H1 (cell line): ENCODE results near the gene ARRB1. TPM values are rescaled to one million over a fixed set of nuclear protein-coding genes. Genes with fewer than 3 reads are reported as not detected.
A peak's percentile ranks its signal among the peaks of the same experiment; 100 is the strongest.

Experiments
- CTCF ChIA-PET: fragments of 300-600 bp; sonication (Branson Sonifier 250); formaldehyde crosslinking; loops from one replicate; lab custom pipeline; 2021; ENCODE audit not compliant: partially characterized antibody; lab: Charles Lee
- POLR2A ChIA-PET: fragments of 300-600 bp; sonication (Branson Sonifier 250); formaldehyde crosslinking; loops from one replicate; lab custom pipeline; 2021; ENCODE audit warnings: inconsistent platforms; ENCODE audit not compliant: partially characterized antibody; lab: Charles Lee
- DNase-seq, 2 experiments: peaks; one replicate each; pipeline versions ENCODE4 v3.0.0 to v3.0.0-alpha.2; 2010 to 2022; ENCODE audit warnings: low spot score in 2 of 2, low read depth in 1 of 2, mixed read lengths in 1 of 2
- FAIRE-seq: peaks from 2 replicates; lab custom pipeline; 2011; peaks lifted over from hg19 to GRCh38; lab: Jason Lieb, UNC
- H2AFZ ChIP-seq: 2 replicates; pipeline ENCODE4 v1.8.1; 2012; ENCODE audit warnings: low read length, inconsistent platforms
- H2AK5ac ChIP-seq: 2 replicates; pipeline ENCODE4 v1.6.1; 2013; ENCODE audit warnings: low read depth, low read length
- H2BK120ac ChIP-seq: replicated peaks from 2 replicates; pipeline ENCODE3; 2013; ENCODE audit warnings: low read depth, low read length, inconsistent platforms
- H2BK12ac ChIP-seq: 2 replicates; pipeline ENCODE4 v1.6.1; 2013; ENCODE audit warnings: low read depth, low read length
- H2BK15ac ChIP-seq: 2 replicates; pipeline ENCODE4 v1.6.1; 2013; ENCODE audit warnings: low read length
- H2BK20ac ChIP-seq: 2 replicates; pipeline ENCODE4 v1.6.1; 2013; ENCODE audit warnings: low read length
- H2BK5ac ChIP-seq: 2 replicates; pipeline ENCODE4 v1.6.1; 2013; ENCODE audit warnings: low read depth, low read length
- H3K14ac ChIP-seq: 2 replicates; pipeline ENCODE4 v1.6.1; 2013; ENCODE audit warnings: inconsistent platforms; ENCODE audit not compliant: insufficient read length
- H3K18ac ChIP-seq: 2 replicates; pipeline ENCODE4 v1.6.1; 2013; ENCODE audit warnings: low read length; ENCODE audit errors: extremely low read depth
- H3K23ac ChIP-seq: 2 replicates; pipeline ENCODE4 v1.6.1; 2013; ENCODE audit warnings: inconsistent platforms; ENCODE audit not compliant: insufficient read length
- H3K23me2 ChIP-seq: 2 replicates; pipeline ENCODE4 v1.6.1; 2013; ENCODE audit warnings: low read depth, low read length
- H3K27ac ChIP-seq: 2 replicates; pipeline ENCODE4 v1.6.1; 2011; ENCODE audit warnings: low read depth, low read length, inconsistent platforms
- H3K27me3 ChIP-seq, 4 experiments: replicated peaks in 1 of 4; 1 replicate in 1 of 4; 2 replicates in 3 of 4; pipeline versions ENCODE4 v1.6.1 to v1.8.1; 2011 to 2013; ENCODE audit warnings: low read length in 3 of 4, mild to moderate bottlenecking in 3 of 4, inconsistent platforms in 2 of 4, mixed read lengths in 2 of 4, moderate library complexity in 1 of 4; ENCODE audit not compliant: control insufficient read depth in 3 of 4, insufficient read depth in 3 of 4; ENCODE audit errors: extremely low read depth in 1 of 4
- H3K36me3 ChIP-seq, 4 experiments: 2 replicates each; pipeline versions ENCODE4 v1.6.1 to v1.8.1; 2011 to 2013; ENCODE audit warnings: mild to moderate bottlenecking in 4 of 4, low read length in 3 of 4, moderate library complexity in 2 of 4, control low read depth in 1 of 4, inconsistent platforms in 1 of 4; ENCODE audit not compliant: insufficient read depth in 4 of 4, control insufficient read depth in 2 of 4
- H3K4ac ChIP-seq: replicated peaks from 2 replicates; pipeline ENCODE3; 2013; ENCODE audit warnings: low read length, low read depth, mixed read lengths, inconsistent platforms; ENCODE audit not compliant: insufficient read length
- H3K4me1 ChIP-seq, 4 experiments: replicated peaks in 1 of 4; 1 replicate in 1 of 4; 2 replicates in 3 of 4; pipeline versions ENCODE4 v1.6.1 to v1.8.1; 2011 to 2013; ENCODE audit warnings: low read length in 3 of 4, inconsistent platforms in 2 of 4, mixed read lengths in 1 of 4; ENCODE audit not compliant: insufficient read depth in 4 of 4, control insufficient read depth in 3 of 4
- H3K4me2 ChIP-seq, 2 experiments: 2 replicates each; pipeline versions ENCODE4 v1.6.1 to v1.8.1; 2011 to 2013; ENCODE audit warnings: low read depth in 2 of 2, low read length in 2 of 2, control low read depth in 1 of 2, inconsistent platforms in 1 of 2, mild to moderate bottlenecking in 1 of 2; ENCODE audit not compliant: insufficient read depth in 1 of 2
- H3K4me3 ChIP-seq, 4 experiments: fragments of 200-600, 300-600 bp in 1 of 4; sonication (generic), shearing (Covaris generic), sonication (Bioruptor Twin) in 1 of 4; 2 replicates each; pipeline versions ENCODE4 v1.5.1 to v1.8.1; 2011 to 2016; ENCODE audit warnings: low read length in 4 of 4, low read depth in 3 of 4, control low read depth in 2 of 4, inconsistent platforms in 2 of 4, mild to moderate bottlenecking in 2 of 4, mixed read lengths in 1 of 4, moderate library complexity in 1 of 4; ENCODE audit not compliant: insufficient read depth in 2 of 4; ENCODE audit errors: extremely low read depth in 1 of 4
- H3K56ac ChIP-seq: replicated peaks from 2 replicates; pipeline ENCODE3; 2013; ENCODE audit warnings: low read depth, mild to moderate bottlenecking, mixed read lengths, low read length, inconsistent platforms; ENCODE audit not compliant: insufficient read length
- H3K79me1 ChIP-seq: 2 replicates; pipeline ENCODE4 v1.6.1; 2013; ENCODE audit warnings: low read depth, low read length, control low read depth
- H3K79me2 ChIP-seq, 2 experiments: 2 replicates each; pipeline versions ENCODE4 v1.6.1 to v1.8.1; 2012 to 2013; ENCODE audit warnings: low read length in 2 of 2, mild to moderate bottlenecking in 2 of 2, inconsistent platforms in 1 of 2; ENCODE audit not compliant: insufficient read depth in 2 of 2, control insufficient read depth in 1 of 2
- H3K9ac ChIP-seq, 4 experiments: replicated peaks in 1 of 4; 1 replicate in 1 of 4; 2 replicates in 3 of 4; pipeline versions ENCODE4 v1.6.1 to v1.8.1; 2011 to 2013; ENCODE audit warnings: low read depth in 3 of 4, low read length in 3 of 4, control low read depth in 2 of 4, mild to moderate bottlenecking in 2 of 4, moderate library complexity in 2 of 4, inconsistent platforms in 1 of 4; ENCODE audit errors: extremely low read depth in 1 of 4
- H3K9me3 ChIP-seq, 2 experiments: 2 replicates each; pipeline versions ENCODE4 v1.6.1 to v1.8.1; 2012 to 2013; ENCODE audit warnings: mild to moderate bottlenecking in 2 of 2, moderate library complexity in 2 of 2, control low read depth in 1 of 2, inconsistent platforms in 1 of 2, low read depth in 1 of 2, low read length in 1 of 2, mixed read lengths in 1 of 2; ENCODE audit not compliant: insufficient read depth in 2 of 2
- H4K20me1 ChIP-seq, 2 experiments: replicated peaks in 1 of 2; 2 replicates each; pipeline versions ENCODE3 to v1.8.1; 2011 to 2013; ENCODE audit warnings: inconsistent platforms in 2 of 2, low read length in 2 of 2, mild to moderate bottlenecking in 1 of 2; ENCODE audit not compliant: insufficient read depth in 2 of 2, control insufficient read depth in 1 of 2
- H4K5ac ChIP-seq: 2 replicates; pipeline ENCODE4 v1.6.1; 2013; ENCODE audit warnings: low read length, low read depth, mixed read lengths, inconsistent platforms; ENCODE audit not compliant: insufficient read length
- H4K8ac ChIP-seq: 2 replicates; pipeline ENCODE4 v1.8.0; 2013; ENCODE audit warnings: mild to moderate bottlenecking, moderate library complexity, low read length, inconsistent platforms; ENCODE audit not compliant: insufficient read depth; ENCODE audit errors: extremely low read depth
- H4K91ac ChIP-seq: replicated peaks from 2 replicates; pipeline ENCODE3; 2013; ENCODE audit warnings: low read length, mixed read lengths, inconsistent platforms; ENCODE audit not compliant: insufficient read length
- KDM1A ChIP-seq: fragments of 200-600, 300-600 bp; sonication (generic); IDR thresholded peaks from 2 replicates; pipeline ENCODE4 v1.7.1; 2016; ENCODE audit warnings: mild to moderate bottlenecking, low read length, borderline replicate concordance
- POLR2AphosphoS5 ChIP-seq: IDR thresholded peaks from 2 replicates; pipeline ENCODE4 v1.6.1; 2011; ENCODE audit warnings: low read depth, low read length
- WGBS, 2 experiments: shearing (Covaris generic) in 1 of 2; methylation state at CpG; one replicate each; pipeline versions ENCODE4 v1.1.6 to v1.1.7; 2013 to 2015; ENCODE audit warnings: low lambda C conversion rate in 2 of 2, mixed read lengths in 2 of 2, inconsistent platforms in 1 of 2, low coverage in 1 of 2, missing lambda C conversion rate in 1 of 2; ENCODE audit not compliant: insufficient replicate concordance in 2 of 2, insufficient coverage in 1 of 2, insufficient read length in 1 of 2; ENCODE audit errors: extremely low coverage in 1 of 2, missing lambda C conversion rate in 1 of 2; 5-methylcytosine and 5-hydroxymethylcytosine counted together
- polyA plus RNA-seq, 7 experiments: library from polyadenylated mRNA; depleted of rRNA in 3 of 7; stranded (reverse) in 5 of 7; unstranded in 2 of 7; fragments of >200 nt in 5 of 7; fragments of 200-250 nt in 2 of 7; gene quantifications; 1 replicate in 5 of 7; 2 replicates in 1 of 7; 4 replicates in 1 of 7; pipeline versions ENCODE4 v1.2.1 to v1.2.3, GENCODE V29; 2011 to 2013; ENCODE audit warnings: missing spikeins in 2 of 7, mixed read lengths in 2 of 7
- total RNA-seq: library from RNA; stranded (reverse); fragmentation: NEBNext Ultra II Directional; extraction: Animal tissue kit (Norgen Biotek cat#: 25700); gene quantifications from 2 replicates; pipeline ENCODE4 v1.2.1, GENCODE V29; 2021

Gene ARRB1
- total and polyA plus RNA-seq, 2 of the 8 experiments (the other 6 are each of a cell fraction or from before 2014, with no cell fraction given) = 9.4 to 31.8 TPM

DNA sequence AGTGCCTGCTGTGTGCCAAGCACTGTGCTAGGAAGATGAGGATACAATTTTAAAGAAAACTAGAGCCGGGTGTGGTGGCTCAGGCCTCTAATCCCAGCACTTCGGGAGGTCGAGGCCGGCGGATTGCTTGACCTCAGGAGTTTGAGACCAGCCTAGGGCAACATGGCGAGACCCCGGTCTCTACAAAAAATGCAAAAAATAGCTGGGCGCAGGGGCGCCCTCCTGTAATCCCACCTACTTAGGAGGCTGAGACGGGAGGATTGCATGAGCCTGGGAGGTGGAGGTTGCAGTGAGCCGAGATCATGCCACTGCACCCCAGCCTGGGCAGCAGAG is 102.6 kb downstream of the ARRB1 start:
- POLR2A ChIA-PET = interaction anchor here (0.9 to 1.2 kb wide), 2 partner anchors 108 to 152 kb away, joined by 4 to 5 read pairs; no protein-coding TSS in a partner anchor
- FAIRE-seq = no peak

More for the DNA sequence above, 102.6 kb downstream of the ARRB1 start:
- Histone ChIP-seq H3K23ac (no peak overlapping the region), H3K79me1 (no peaks in the 10 kb centered on the region), H2AK5ac (no peak overlapping the region), H3K9me3 (0 out of 4 replicates have a peak, but pooled peaks cover 6% of the 10 kb centered on the region in 2 experiments), H3K4me1 (no peaks in the 10 kb centered on the region), H2BK5ac (no peak overlapping the region), H3K36me3 (no peaks in the 10 kb centered on the region), H3K79me2 (no peaks in the 10 kb centered on the region), H4K91ac (no peak overlapping the region), H3K4me3 (no peak overlapping the region), H2BK120ac (no peak overlapping the region), H3K18ac (no peak overlapping the region), H3K4me2 (no peak overlapping the region), H2AFZ (no peak overlapping the region), H3K4ac (no peak overlapping the region), H3K27me3 (peaks cover 0 to 7% (median 3%) of the 10 kb centered on the region in 4 experiments; a peak in 3 of 7 replicates), H3K14ac (no peak overlapping the region), H3K23me2 (no peaks in the 10 kb centered on the region), H3K27ac (no peak overlapping the region), H4K20me1 (no peaks in the 10 kb centered on the region), H2BK15ac (no peak overlapping the region), H3K56ac (no peak overlapping the region), H4K5ac (no peak overlapping the region), H3K9ac (no peak overlapping the region), H2BK12ac (no peak overlapping the region), H2BK20ac (no peak overlapping the region), H4K8ac (no peak overlapping the region)
- no peak for DNase-seq
- TF ChIP-seq KDM1A = peak; percentile 27; the same call in 1 of the 2 replicates
- no peak for TF ChIP-seq POLR2AphosphoS5
- CTCF ChIA-PET = interaction anchor here (0.6 to 34.9 kb wide), 39 partner anchors 9 to 1421 kb away, joined by 3 to 952 read pairs (median 4); partner anchors contain the start of genes SLCO2B1 and TPBGL
- 46% methylated on average over 11 of the region's 11 CpGs; no CpG with 5 or more reads in 1 of the 2 experiments for WGBS, 2 experiments
